Esophagus (tissue), 2 donors: Measurements from ENCODE around the gene LYRM2. TPM values are rescaled to one million over a fixed set of nuclear protein-coding genes. Genes with fewer than 3 reads are reported as not detected.

ENCODE experiments used
- H3K27ac ChIP-seq, 2 donors: one replicate each; pipeline ENCODE4 v1.5.1; 2013; ENCODE audit warnings: low read depth in 2 of 2, mild to moderate bottlenecking in 2 of 2, inconsistent platforms in 1 of 2, low read length in 1 of 2, moderate library complexity in 1 of 2
- H3K27me3 ChIP-seq, 2 donors: one replicate each; pipeline ENCODE4 v1.6.1; 2013; ENCODE audit warnings: low read length in 2 of 2, control low read depth in 1 of 2, mild to moderate bottlenecking in 1 of 2; ENCODE audit not compliant: insufficient read depth in 2 of 2, control insufficient read depth in 1 of 2
- H3K36me3 ChIP-seq, 2 donors: one replicate each; pipeline ENCODE4 v1.6.1; 2013; ENCODE audit warnings: low read length in 1 of 2; ENCODE audit not compliant: control insufficient read depth in 2 of 2, insufficient read depth in 2 of 2
- H3K4me1 ChIP-seq, 2 donors: one replicate each; pipeline ENCODE4 v1.6.1; 2013; ENCODE audit warnings: low read length in 1 of 2; ENCODE audit not compliant: control insufficient read depth in 2 of 2, insufficient read depth in 2 of 2
- H3K4me3 ChIP-seq, 2 donors: one replicate each; pipeline ENCODE4 v1.5.1; 2013; ENCODE audit warnings: low read length in 2 of 2, mild to moderate bottlenecking in 2 of 2, low read depth in 1 of 2, moderate library complexity in 1 of 2
- H3K9me3 ChIP-seq, 2 donors: one replicate each; pipeline ENCODE4 v1.6.1; 2013; ENCODE audit warnings: mild to moderate bottlenecking in 2 of 2, low read depth in 1 of 2, low read length in 1 of 2, moderate library complexity in 1 of 2; ENCODE audit not compliant: control insufficient read depth in 2 of 2, insufficient read depth in 1 of 2
- WGBS, 2 donors: extraction: QIAGEN DNeasy Blood & Tissue Kit; methylation state at CpG; one replicate each; pipeline ENCODE4 v1.1.7; 2013; 5-methylcytosine and 5-hydroxymethylcytosine counted together
- polyA plus RNA-seq, 2 donors: library from polyadenylated mRNA; stranded (reverse); fragments of 200-250 nt; gene quantifications; one replicate each; pipeline ENCODE4 v1.2.3, GENCODE V29; 2013
- donor health status: healthy with polysubstance abuse.
- donor health status: Bipolar disorder and iron deficiency.

LYRM2 gene
- polyA plus RNA-seq, 2 donors: 8.7 to 16.2 TPM

GRCh38 chr6:89623749-89624148 is 14.8 kb downstream of the LYRM2 start:
- Histone ChIP-seq H3K27me3 (no peaks in the 10 kb centered on the region), H3K36me3 (peaks cover 2 to 18% of the 10 kb centered on the region in 2 donors), H3K27ac (no peak overlapping the region), H3K4me3 (no peak overlapping the region), H3K4me1 (no peaks in the 10 kb centered on the region), H3K9me3 (no peaks in the 10 kb centered on the region)
- 91 to 93% methylated on average over 8 of the region's 8 CpGs for WGBS, 2 donors

GRCh38 chr6:89619567-89619966 is 19.0 kb downstream of the LYRM2 start:
- Histone ChIP-seq H3K9me3 (no peaks in the 10 kb centered on the region), H3K27ac (no peak overlapping the region), H3K36me3 (peaks cover 2 to 9% of the 10 kb centered on the region in 2 donors), H3K27me3 (no peaks in the 10 kb centered on the region), H3K4me3 (no peak overlapping the region), H3K4me1 (no peaks in the 10 kb centered on the region)
- WGBS, 2 donors: 88 to 91% methylated on average over 6 of the region's 6 CpGs

GRCh38 chr6:89618026-89618425 is 20.5 kb downstream of the LYRM2 start:
- H3K27me3 ChIP-seq: no peaks in the 10 kb centered on the region
- H3K27ac ChIP-seq: no peak overlapping the region
- no peaks in the 10 kb centered on the region for H3K36me3 ChIP-seq
- 93 to 95% methylated on average over 6 of the region's 6 CpGs for WGBS, 2 donors
- no peaks in the 10 kb centered on the region for H3K4me1 ChIP-seq
- no peak overlapping the region for H3K4me3 ChIP-seq
- H3K9me3 ChIP-seq: no peaks in the 10 kb centered on the region

GRCh38 chr6:89616531-89616930 is 22.0 kb downstream of the LYRM2 start:
- WGBS, 2 donors: 86 to 93% methylated on average over 5 of the region's 5 CpGs
- no peaks in the 10 kb centered on the region for H3K36me3 ChIP-seq
- no peaks in the 10 kb centered on the region for H3K27me3 ChIP-seq
- no peak overlapping the region for H3K27ac ChIP-seq
- H3K4me1 ChIP-seq: no peaks in the 10 kb centered on the region
- no peak overlapping the region for H3K4me3 ChIP-seq
- no peaks in the 10 kb centered on the region for H3K9me3 ChIP-seq

- Histone ChIP-seq H3K4me3 (no peak overlapping the region), H3K27ac (no peak overlapping the region), H3K4me1 (no peaks in the 10 kb centered on the region), H3K27me3 (no peaks in the 10 kb centered on the region), H3K9me3 (no peaks in the 10 kb centered on the region), H3K36me3 (no peaks in the 10 kb centered on the region)
- 92 to 95% methylated on average over 5 of the region's 5 CpGs for WGBS, 2 donors
Measured at GRCh38 chr6:89615882-89616281, 22.7 kb downstream of the LYRM2 start.

GRCh38 chr6:89613790-89614189 is 24.8 kb downstream of the LYRM2 start:
- Histone ChIP-seq H3K27me3 (no peaks in the 10 kb centered on the region), H3K4me1 (no peaks in the 10 kb centered on the region), H3K4me3 (no peak overlapping the region), H3K36me3 (no peaks in the 10 kb centered on the region), H3K27ac (no peak overlapping the region), H3K9me3 (no peaks in the 10 kb centered on the region)
- WGBS, 2 donors: 76 to 79% methylated on average over 5 of the region's 5 CpGs

GRCh38 chr6:89612121-89612520 is 26.4 kb downstream of the LYRM2 start:
- Histone ChIP-seq H3K36me3 (no peaks in the 10 kb centered on the region), H3K27ac (no peak overlapping the region), H3K9me3 (no peaks in the 10 kb centered on the region), H3K4me3 (no peak overlapping the region), H3K4me1 (no peaks in the 10 kb centered on the region), H3K27me3 (no peaks in the 10 kb centered on the region)
- WGBS, 2 donors: 84 to 85% methylated on average over 12 of the region's 12 CpGs

GRCh38 chr6:89611666-89612065 is 26.9 kb downstream of the LYRM2 start:
- no peaks in the 10 kb centered on the region for H3K9me3 ChIP-seq
- no peaks in the 10 kb centered on the region for H3K36me3 ChIP-seq
- no peaks in the 10 kb centered on the region for H3K4me1 ChIP-seq
- no peaks in the 10 kb centered on the region for H3K27me3 ChIP-seq
- H3K27ac ChIP-seq: no peak overlapping the region
- H3K4me3 ChIP-seq: no peak overlapping the region

- H3K9me3 ChIP-seq: no peaks in the 10 kb centered on the region
- WGBS, 2 donors: 43 to 50% methylated on average over 11 of the region's 11 CpGs
- no peak overlapping the region for H3K4me3 ChIP-seq
- peaks cover 0 to 3% of the 10 kb centered on the region in 2 donors for H3K36me3 ChIP-seq
- H3K27me3 ChIP-seq: no peaks in the 10 kb centered on the region
- H3K4me1 ChIP-seq: no peaks in the 10 kb centered on the region
- H3K27ac ChIP-seq: no peak overlapping the region
Measured at GRCh38 chr6:89610149-89610642, 28.4 kb downstream of the LYRM2 start.

- Histone ChIP-seq H3K27ac (no peak overlapping the region), H3K36me3 (peaks cover 0 to 3% of the 10 kb centered on the region in 2 donors), H3K4me1 (no peaks in the 10 kb centered on the region), H3K9me3 (no peaks in the 10 kb centered on the region), H3K27me3 (no peaks in the 10 kb centered on the region), H3K4me3 (no peak overlapping the region)
- 72 to 80% methylated on average over 5 of the region's 5 CpGs for WGBS, 2 donors
Measured at GRCh38 chr6:89605861-89606260, 32.7 kb downstream of the LYRM2 start.
